Measurements from ENCODE around the gene GJD3. TPM values are rescaled to one million over a fixed set of nuclear protein-coding genes. Genes with fewer than 3 reads are reported as not detected.
A peak's percentile ranks its signal among the peaks of the same experiment; 100 is the strongest.

The GJD3 gene
- total and polyA plus RNA-seq, 9 of the 15 experiments (the other 6 are each of a cell fraction or from before 2014, with no cell fraction given): 0.17 to 0.38 TPM; not detected in 7

GRCh38 chr17:40341808-40342503, 22.6 kb downstream of the GJD3 start (continued):
- TF ChIP-seq, protein P1, sequence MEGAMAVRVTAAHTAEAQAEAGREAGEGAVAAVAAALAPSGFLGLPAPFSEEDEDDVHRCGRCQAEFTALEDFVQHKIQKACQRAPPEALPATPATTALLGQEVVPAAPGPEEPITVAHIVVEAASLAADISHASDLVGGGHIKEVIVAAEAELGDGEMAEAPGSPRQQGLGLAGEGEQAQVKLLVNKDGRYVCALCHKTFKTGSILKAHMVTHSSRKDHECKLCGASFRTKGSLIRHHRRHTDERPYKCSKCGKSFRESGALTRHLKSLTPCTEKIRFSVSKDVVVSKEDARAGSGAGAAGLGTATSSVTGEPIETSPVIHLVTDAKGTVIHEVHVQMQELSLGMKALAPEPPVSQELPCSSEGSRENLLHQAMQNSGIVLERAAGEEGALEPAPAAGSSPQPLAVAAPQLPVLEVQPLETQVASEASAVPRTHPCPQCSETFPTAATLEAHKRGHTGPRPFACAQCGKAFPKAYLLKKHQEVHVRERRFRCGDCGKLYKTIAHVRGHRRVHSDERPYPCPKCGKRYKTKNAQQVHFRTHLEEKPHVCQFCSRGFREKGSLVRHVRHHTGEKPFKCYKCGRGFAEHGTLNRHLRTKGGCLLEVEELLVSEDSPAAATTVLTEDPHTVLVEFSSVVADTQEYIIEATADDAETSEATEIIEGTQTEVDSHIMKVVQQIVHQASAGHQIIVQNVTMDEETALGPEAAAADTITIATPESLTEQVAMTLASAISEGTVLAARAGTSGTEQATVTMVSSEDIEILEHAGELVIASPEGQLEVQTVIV (CRISPR knock-in tag; IDR thresholded peaks at IDR 0.05; ENCODE audit: borderline replicate concordance): no peak
- no peak for TF ChIP-seq CTBP1 (IDR thresholded peaks at IDR 0.05; ENCODE audit: borderline replicate concordance)
- TF ChIP-seq FOXK2 (conservative IDR thresholded peaks at IDR 0.05 in 1 of 2, IDR thresholded peaks at IDR 0.05 in 1 of 2; ENCODE audit: low read depth in 2 of 2): peak in 1 of 2 experiments; percentile 46; a peak in 1 of 4 replicates
- no peak for TF ChIP-seq ZNF444 (CRISPR knock-in tag; IDR thresholded peaks at IDR 0.05)
- TF ChIP-seq ZNF778 (CRISPR knock-in tag; IDR thresholded peaks at IDR 0.05): no peak
- TF ChIP-seq NR1H2 (CRISPR knock-in tag; IDR thresholded peaks at IDR 0.05): no peak
- no peak for TF ChIP-seq IRF2 (CRISPR knock-in tag; IDR thresholded peaks at IDR 0.05)
- no peak for TF ChIP-seq MYBL2 (IDR thresholded peaks at IDR 0.05; ENCODE audit: low read depth)
- no peak for TF ChIP-seq MYBL2 (CRISPR knock-in tag; IDR thresholded peaks at IDR 0.05; ENCODE audit: borderline replicate concordance)
- no peak for TF ChIP-seq KLF16 (IDR thresholded peaks at IDR 0.05)
- no peak for TF ChIP-seq TEAD2 (tag; IDR thresholded peaks at IDR 0.05)
- TF ChIP-seq PYGO2 (tag; IDR thresholded peaks at IDR 0.05): no peak
- TF ChIP-seq E2F3 (CRISPR knock-in tag; IDR thresholded peaks at IDR 0.05): no peak
- no peak for TF ChIP-seq NR2C2 (CRISPR knock-in tag; IDR thresholded peaks at IDR 0.05)
- TF ChIP-seq NR2C2 (tag; IDR thresholded peaks at IDR 0.05): peak; percentile 69
- TF ChIP-seq ZNF217 (CRISPR knock-in tag; IDR thresholded peaks at IDR 0.05): no peak
- TF ChIP-seq RBM14 (IDR thresholded peaks at IDR 0.05; ENCODE audit: borderline replicate concordance, insufficient read depth, low read depth, low read length): no peak
- TF ChIP-seq PKNOX1 (IDR thresholded peaks at IDR 0.05): no peak
- TF ChIP-seq SRF (CRISPR knock-in tag; IDR thresholded peaks at IDR 0.05): no peak
- no peak for TF ChIP-seq ZNF212 (CRISPR knock-in tag; IDR thresholded peaks at IDR 0.05)
- TF ChIP-seq ADNP (tag; IDR thresholded peaks at IDR 0.05): no peak
- 0 out of 2 replicates have a peak, but pooled peaks have one; percentile 39 for TF ChIP-seq DPF2 (IDR thresholded peaks at IDR 0.05)
- no peak for TF ChIP-seq ZNF780A (CRISPR knock-in tag; IDR thresholded peaks at IDR 0.05)
- peak; percentile 16; the same call in 1 of the 2 replicates for TF ChIP-seq SMARCE1 (IDR thresholded peaks at IDR 0.05)
- TF ChIP-seq, protein P2, sequence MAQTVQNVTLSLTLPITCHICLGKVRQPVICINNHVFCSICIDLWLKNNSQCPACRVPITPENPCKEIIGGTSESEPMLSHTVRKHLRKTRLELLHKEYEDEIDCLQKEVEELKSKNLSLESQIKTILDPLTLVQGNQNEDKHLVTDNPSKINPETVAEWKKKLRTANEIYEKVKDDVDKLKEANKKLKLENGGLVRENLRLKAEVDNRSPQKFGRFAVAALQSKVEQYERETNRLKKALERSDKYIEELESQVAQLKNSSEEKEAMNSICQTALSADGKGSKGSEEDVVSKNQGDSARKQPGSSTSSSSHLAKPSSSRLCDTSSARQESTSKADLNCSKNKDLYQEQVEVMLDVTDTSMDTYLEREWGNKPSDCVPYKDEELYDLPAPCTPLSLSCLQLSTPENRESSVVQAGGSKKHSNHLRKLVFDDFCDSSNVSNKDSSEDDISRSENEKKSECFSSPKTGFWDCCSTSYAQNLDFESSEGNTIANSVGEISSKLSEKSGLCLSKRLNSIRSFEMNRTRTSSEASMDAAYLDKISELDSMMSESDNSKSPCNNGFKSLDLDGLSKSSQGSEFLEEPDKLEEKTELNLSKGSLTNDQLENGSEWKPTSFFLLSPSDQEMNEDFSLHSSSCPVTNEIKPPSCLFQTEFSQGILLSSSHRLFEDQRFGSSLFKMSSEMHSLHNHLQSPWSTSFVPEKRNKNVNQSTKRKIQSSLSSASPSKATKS (CRISPR knock-in tag; IDR thresholded peaks at IDR 0.05): no peak

All from K562 (cell line).